Upper lobe of left lung (tissue), 4 donors: Measurements from ENCODE around the gene GATA5.

Experiments used
- EP300 ChIP-seq, 4 donors: sonication (generic); formaldehyde crosslinking; IDR thresholded peaks; one replicate each; pipeline ENCODE4 v1.5.1; 2017; ENCODE audit warnings: antibody characterized with exemption in 4 of 4, control low read depth in 2 of 4
- POLR2A ChIP-seq, 4 donors: fragments of 450-650 bp; IDR thresholded peaks; one replicate each; pipeline ENCODE4 v1.5.1; 2016 to 2017; ENCODE audit warnings: antibody characterized with exemption in 4 of 4, mild to moderate bottlenecking in 2 of 4
- TF ChIP-seq, protein P1 (sequence below), 6 experiments: fragments of 450-650 bp in 4 of 6; fragments of 200-600 bp in 2 of 6; sonication (generic) in 2 of 6; IDR thresholded peaks; one replicate each; pipeline ENCODE4 v1.5.1; 2016 to 2019; ENCODE audit warnings: antibody characterized with exemption in 6 of 6

DNA sequence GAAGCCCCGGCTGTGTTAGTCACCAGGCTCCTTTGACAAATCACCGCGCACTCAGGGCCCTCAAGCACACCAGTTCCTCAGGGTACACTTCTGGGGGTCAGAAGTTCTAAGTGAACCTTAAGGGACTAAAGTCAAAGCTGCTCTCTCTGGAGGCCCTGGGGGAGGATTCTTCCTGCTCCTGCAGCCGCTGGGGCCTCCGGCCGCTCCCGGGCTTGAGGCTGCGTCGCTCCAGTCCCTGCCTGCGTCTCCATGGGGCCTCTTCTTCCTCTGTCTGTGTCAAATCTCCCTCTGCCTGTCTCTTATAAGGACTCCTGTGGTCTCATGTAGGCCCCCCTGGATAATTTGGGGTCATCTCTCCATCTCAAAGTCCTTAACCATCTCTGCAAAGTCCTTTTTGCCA is 18.1 kb upstream of the GATA5 start:
- TF ChIP-seq, protein P1, sequence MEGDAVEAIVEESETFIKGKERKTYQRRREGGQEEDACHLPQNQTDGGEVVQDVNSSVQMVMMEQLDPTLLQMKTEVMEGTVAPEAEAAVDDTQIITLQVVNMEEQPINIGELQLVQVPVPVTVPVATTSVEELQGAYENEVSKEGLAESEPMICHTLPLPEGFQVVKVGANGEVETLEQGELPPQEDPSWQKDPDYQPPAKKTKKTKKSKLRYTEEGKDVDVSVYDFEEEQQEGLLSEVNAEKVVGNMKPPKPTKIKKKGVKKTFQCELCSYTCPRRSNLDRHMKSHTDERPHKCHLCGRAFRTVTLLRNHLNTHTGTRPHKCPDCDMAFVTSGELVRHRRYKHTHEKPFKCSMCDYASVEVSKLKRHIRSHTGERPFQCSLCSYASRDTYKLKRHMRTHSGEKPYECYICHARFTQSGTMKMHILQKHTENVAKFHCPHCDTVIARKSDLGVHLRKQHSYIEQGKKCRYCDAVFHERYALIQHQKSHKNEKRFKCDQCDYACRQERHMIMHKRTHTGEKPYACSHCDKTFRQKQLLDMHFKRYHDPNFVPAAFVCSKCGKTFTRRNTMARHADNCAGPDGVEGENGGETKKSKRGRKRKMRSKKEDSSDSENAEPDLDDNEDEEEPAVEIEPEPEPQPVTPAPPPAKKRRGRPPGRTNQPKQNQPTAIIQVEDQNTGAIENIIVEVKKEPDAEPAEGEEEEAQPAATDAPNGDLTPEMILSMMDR (IDR thresholded peaks at IDR 0.05): no peak
- TF ChIP-seq POLR2A (IDR thresholded peaks at IDR 0.05) (no peak), EP300 (IDR thresholded peaks at IDR 0.05) (no peak)
